K562 (cell line): ENCODE results near the gene GDF2. TPM values are rescaled to one million over a fixed set of nuclear protein-coding genes. Genes with fewer than 3 reads are reported as not detected.

ENCODE experiments used
- ATAC-seq: fragments of 200-7000 bp; cut with Tn5 transposase; 3 replicates; pipeline ENCODE4 v1.9.1; 2020; ENCODE audit warnings: moderate library complexity
- BruUV-seq: library from RNA; stranded (reverse); fragments of 400-500 nt; replicated peaks from 2 replicates; lab custom pipeline; 2021; lab: Mats Ljungman, UMichigan
- CTCF ChIA-PET: fragments of 300-600 bp; formaldehyde crosslinking; extraction: SDS; loops from one replicate; lab custom pipeline; 2021; ENCODE audit warnings: low intra/inter-chr PET ratio; lab: Yijun Ruan, JAX
- POLR2A ChIA-PET: fragments of 300-600, 350-650 bp; sonication (Branson Sonifier 250); formaldehyde crosslinking; extraction: SDS; loops from one replicate; lab custom pipeline; 2021; ENCODE audit warnings: antibody characterized with exemption, inconsistent platforms; lab: Yijun Ruan, JAX
- DNase-seq, 4 experiments: peaks; one replicate each; pipeline versions ENCODE4 v3.0.0 to v3.0.0-alpha.2; 2011 to 2018; ENCODE audit warnings: low spot score in 3 of 4, mixed read lengths in 3 of 4; ENCODE audit errors: extremely low read depth in 1 of 4
- FAIRE-seq: peaks from 2 replicates; lab custom pipeline; 2011; peaks lifted over from hg19 to GRCh38; lab: Jason Lieb, UNC
- H2AFZ ChIP-seq: 2 replicates; pipeline ENCODE4 v1.6.0; 2011; ENCODE audit warnings: low read depth, low read length, control low read depth, inconsistent platforms
- H3K27ac ChIP-seq: fragments of 200-600 bp; 3 replicates; pipeline ENCODE4 v1.8.0; 2011; ENCODE audit warnings: low read depth, mild to moderate bottlenecking, control low read depth, inconsistent platforms, low read length, moderate library complexity, mixed read lengths; ENCODE audit errors: extremely low read depth
- H3K27me3 ChIP-seq, 2 experiments: fragments of 300-600 bp in 1 of 2; 2 replicates in 1 of 2; 3 replicates in 1 of 2; pipeline versions ENCODE4 v1.6.0 to v1.8.0; 2011; ENCODE audit warnings: inconsistent platforms in 2 of 2, low read length in 2 of 2, mild to moderate bottlenecking in 1 of 2, mixed read lengths in 1 of 2, moderate library complexity in 1 of 2; ENCODE audit not compliant: control insufficient read depth in 2 of 2, insufficient read depth in 2 of 2
- H3K36me3 ChIP-seq: fragments of 300-600 bp; 3 replicates; pipeline ENCODE4 v1.8.0; 2011; ENCODE audit warnings: mild to moderate bottlenecking, low read length, inconsistent platforms; ENCODE audit not compliant: control insufficient read depth, insufficient read depth
- H3K4me1 ChIP-seq, 2 experiments: fragments of 200-600 bp in 1 of 2; replicated peaks in 1 of 2; 2 replicates in 1 of 2; 3 replicates in 1 of 2; pipeline versions ENCODE4 v1.5.1 to v1.8.0; 2011; ENCODE audit warnings: inconsistent platforms in 2 of 2, low read length in 2 of 2, mild to moderate bottlenecking in 1 of 2, mixed read lengths in 1 of 2, moderate library complexity in 1 of 2; ENCODE audit not compliant: control insufficient read depth in 2 of 2, insufficient read depth in 2 of 2
- H3K4me2 ChIP-seq: 2 replicates; pipeline ENCODE4 v1.6.1; 2011; ENCODE audit warnings: low read length, control low read depth, inconsistent platforms, mixed read lengths; ENCODE audit not compliant: insufficient read depth
- H3K4me3 ChIP-seq: fragments of 200-600 bp; sonication (generic), shearing (Covaris generic); 2 replicates; pipeline ENCODE4 v1.5.1; 2016; ENCODE audit warnings: control low read depth, inconsistent platforms
- H3K79me2 ChIP-seq: fragments of 200-600 bp; 3 replicates; pipeline ENCODE4 v1.8.0; 2011; ENCODE audit warnings: low read length, inconsistent platforms; ENCODE audit not compliant: control insufficient read depth, insufficient read depth
- H3K9ac ChIP-seq, 2 experiments: 2 replicates each; pipeline versions ENCODE4 v1.6.0 to v1.6.1; 2011; ENCODE audit warnings: low read depth in 2 of 2, low read length in 2 of 2, control low read depth in 1 of 2, inconsistent platforms in 1 of 2, mild to moderate bottlenecking in 1 of 2, mixed read lengths in 1 of 2; ENCODE audit not compliant: insufficient read depth in 1 of 2
- H3K9me1 ChIP-seq: one replicate; pipeline ENCODE4 v1.6.0; 2011; ENCODE audit warnings: inconsistent platforms, mild to moderate bottlenecking, low read length, moderate library complexity; ENCODE audit not compliant: control insufficient read depth, insufficient read depth
- H3K9me3 ChIP-seq: replicated peaks from 2 replicates; pipeline ENCODE4 v1.5.1; 2011; ENCODE audit warnings: low read depth, low read length, inconsistent platforms; ENCODE audit not compliant: control insufficient read depth, insufficient read depth
- H4K20me1 ChIP-seq: replicated peaks from 2 replicates; pipeline ENCODE4 v1.6.1; 2011; ENCODE audit warnings: low read length, inconsistent platforms, mixed read lengths; ENCODE audit not compliant: control insufficient read depth, insufficient read depth
- ATF2 ChIP-seq: sonication (generic); formaldehyde crosslinking; IDR thresholded peaks from 2 replicates; pipeline ENCODE4 v1.8.1; 2022; ENCODE audit warnings: missing genetic modification reagents
- MAFK ChIP-seq: IDR thresholded peaks from 2 replicates; pipeline ENCODE4 v1.6.1; 2011; ENCODE audit warnings: low read length, improper control_type of control experiment
- PREB ChIP-seq: sonication (generic); formaldehyde crosslinking; IDR thresholded peaks from 2 replicates; pipeline ENCODE4 v1.8.1; 2023; ENCODE audit warnings: mild to moderate bottlenecking, missing genetic modification reagents
- TCFL5 ChIP-seq: fragments of 250-450 bp; sonication (Bioruptor Pico); conservative IDR thresholded peaks from 2 replicates; pipeline ENCODE4 v1.6.1; 2021; ENCODE audit warnings: mild to moderate bottlenecking, moderate library complexity, matching md5 sums
- VEZF1 ChIP-seq: fragments of 200-800 bp; sonication (Bioruptor generic); IDR thresholded peaks from 2 replicates; pipeline ENCODE4 v1.6.1; 2017; ENCODE audit warnings: missing genetic modification characterization, missing compliant biosample characterization
- XRCC5 ChIP-seq: fragments of 200-400 bp; formaldehyde crosslinking; IDR thresholded peaks from 2 replicates; pipeline ENCODE4 v1.6.1; 2017; ENCODE audit warnings: low read depth, mild to moderate bottlenecking, low read length
- WGBS: fragments of 100-300 bp; shearing (Covaris generic); methylation state at CpG from one replicate; pipeline ENCODE4 v1.1.6; 2016; ENCODE audit warnings: low coverage, mixed read lengths; ENCODE audit not compliant: insufficient coverage; ENCODE audit errors: missing lambda C conversion rate; 5-methylcytosine and 5-hydroxymethylcytosine counted together
- in situ Hi-C: fragments of 300-500 bp; cut with MboI; formaldehyde crosslinking; loops from 4 replicates; pipeline ENCODE4 v1.15.0; 2018; ENCODE audit warnings: inconsistent platforms, mixed read lengths
- intact Hi-C: fragments of 100-400 bp; cut with micrococcal nuclease; formaldehyde crosslinking; loops from 2 replicates; pipeline ENCODE4 v1.14.2; 2022
- polyA plus RNA-seq, 8 experiments: library from polyadenylated mRNA; depleted of rRNA in 4 of 8; stranded (reverse) in 5 of 8; unstranded in 3 of 8; fragments of >200 nt; fragmentation: Nextera tagmentation in 2 of 8; fragmentation: Illumina TruSeq in 1 of 8; extraction: Ambion mirVana in 2 of 8; extraction: Trizol in 1 of 8; gene quantifications; 2 replicates each; pipeline versions ENCODE4 v1.2.1 to v1.2.3, GENCODE V29; 2011 to 2014; ENCODE audit warnings: inconsistent platforms in 1 of 8, missing spikeins in 1 of 8
- total RNA-seq, 7 experiments: library from RNA; depleted of rRNA in 6 of 7; stranded (reverse); fragments of >200 nt in 6 of 7; fragmentation: Illumina TruSeq in 2 of 7; extraction: Trizol in 2 of 7; gene quantifications; 2 replicates each; pipeline versions ENCODE4 v1.2.1 to v1.2.3, GENCODE V29; 2011 to 2021; ENCODE audit warnings: low replicate concordance in 1 of 7

The GDF2 gene
- total and polyA plus RNA-seq, 9 of the 15 experiments (the other 6 are each of a cell fraction or from before 2014, with no cell fraction given), result 0.08 to 0.58 (median 0.27) TPM; not detected in 2

- in situ Hi-C loops (no loop called here), intact Hi-C loops (no loop called here)
- Histone ChIP-seq H3K27ac (no peak overlapping the region), H3K9ac (no peak overlapping the region), H3K4me2 (no peak overlapping the region), H3K4me3 (no peak overlapping the region), H3K9me3 (no peaks in the 10 kb centered on the region), H3K9me1 (no peaks in the 10 kb centered on the region), H3K79me2 (no peaks in the 10 kb centered on the region), H4K20me1 (no peaks in the 10 kb centered on the region), H3K4me1 (peaks cover 27 to 30% of the 10 kb centered on the region in 2 experiments), H3K27me3 (no peaks in the 10 kb centered on the region; a peak in 1 of 5 replicates), H2AFZ (no peak overlapping the region), H3K36me3 (no peaks in the 10 kb centered on the region)
- no TSS peak for BruUV-seq
- ATAC-seq (no peak), FAIRE-seq (no peak), DNase-seq (no peak)
- CTCF ChIA-PET, result no interaction called here
- 29% methylated on average over 3 of the region's 3 CpGs for WGBS
- POLR2A ChIA-PET, result no interaction called here
- TF ChIP-seq PREB (CRISPR knock-in tag), result no peak
- no peak for TF ChIP-seq XRCC5
- no peak for TF ChIP-seq MAFK
- TF ChIP-seq VEZF1 (CRISPR knock-in tag), result no peak
- TF ChIP-seq TCFL5 (CRISPR knock-in tag), result no peak
- TF ChIP-seq ATF2, result no peak
These were observed 8.6 kb downstream of the GDF2 start for GRCh38 chr10:47330804-47331203.
